PC-3 (cell line): Measurements from ENCODE around the gene PEX11B.

Experiments
- EZH2 ChIP-seq: fragments of 300-600 bp; sonication (generic); IDR thresholded peaks from one replicate; pipeline ENCODE4 v1.6.1; 2017; ENCODE audit warnings: antibody characterized with exemption, mild to moderate bottlenecking, low read length; ENCODE audit not compliant: unreplicated experiment
- TF ChIP-seq, protein P1 (sequence below): fragments of 300-600 bp; sonication (generic); conservative IDR thresholded peaks from 2 replicates; pipeline ENCODE4 v1.5.1; 2017; ENCODE audit warnings: antibody characterized with exemption, low read depth, mild to moderate bottlenecking, low read length

DNA sequence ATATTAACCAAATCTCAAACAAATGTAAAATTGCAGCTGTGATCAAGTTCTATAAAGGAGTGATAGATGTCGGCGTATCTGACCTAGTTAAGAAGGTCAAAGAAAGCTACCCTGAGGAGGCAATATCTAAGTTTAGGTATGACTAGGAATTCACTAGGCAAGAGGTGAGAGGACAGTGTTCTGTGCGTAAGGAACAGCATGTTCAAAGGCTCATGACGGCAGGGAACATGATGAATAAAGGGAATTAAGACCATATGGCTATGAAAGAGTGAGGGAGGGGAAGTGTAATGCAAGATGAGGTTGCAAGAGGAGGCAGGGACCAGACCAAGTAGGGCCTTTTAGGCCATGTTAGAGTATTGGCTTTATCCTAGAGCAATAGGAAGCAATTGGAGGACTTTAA lies 30.7 kb upstream of the PEX11B start:
- TF ChIP-seq, protein P1, sequence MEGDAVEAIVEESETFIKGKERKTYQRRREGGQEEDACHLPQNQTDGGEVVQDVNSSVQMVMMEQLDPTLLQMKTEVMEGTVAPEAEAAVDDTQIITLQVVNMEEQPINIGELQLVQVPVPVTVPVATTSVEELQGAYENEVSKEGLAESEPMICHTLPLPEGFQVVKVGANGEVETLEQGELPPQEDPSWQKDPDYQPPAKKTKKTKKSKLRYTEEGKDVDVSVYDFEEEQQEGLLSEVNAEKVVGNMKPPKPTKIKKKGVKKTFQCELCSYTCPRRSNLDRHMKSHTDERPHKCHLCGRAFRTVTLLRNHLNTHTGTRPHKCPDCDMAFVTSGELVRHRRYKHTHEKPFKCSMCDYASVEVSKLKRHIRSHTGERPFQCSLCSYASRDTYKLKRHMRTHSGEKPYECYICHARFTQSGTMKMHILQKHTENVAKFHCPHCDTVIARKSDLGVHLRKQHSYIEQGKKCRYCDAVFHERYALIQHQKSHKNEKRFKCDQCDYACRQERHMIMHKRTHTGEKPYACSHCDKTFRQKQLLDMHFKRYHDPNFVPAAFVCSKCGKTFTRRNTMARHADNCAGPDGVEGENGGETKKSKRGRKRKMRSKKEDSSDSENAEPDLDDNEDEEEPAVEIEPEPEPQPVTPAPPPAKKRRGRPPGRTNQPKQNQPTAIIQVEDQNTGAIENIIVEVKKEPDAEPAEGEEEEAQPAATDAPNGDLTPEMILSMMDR, result no peak
- TF ChIP-seq EZH2, result no peak
